Neural cell (in vitro differentiated cells): ENCODE results near the gene CGB7. TPM values are rescaled to one million over a fixed set of nuclear protein-coding genes. Genes with fewer than 3 reads are reported as not detected.

Experiments used
- H2AFZ ChIP-seq: fragments of 200-600, 300-800 bp; sonication (generic), shearing (Covaris generic); 2 replicates; pipeline ENCODE4 v1.6.0; 2014; ENCODE audit warnings: low read depth, mild to moderate bottlenecking, antibody characterized with exemption, low read length, moderate library complexity
- H3F3A ChIP-seq: fragments of 200-600 bp; shearing (Covaris generic); 2 replicates; pipeline ENCODE4 v1.6.1; 2016; ENCODE audit warnings: mild to moderate bottlenecking, moderate library complexity, mixed read lengths, antibody characterized with exemption, low read length; ENCODE audit not compliant: insufficient read depth, poor library complexity, severe bottlenecking
- H3K27ac ChIP-seq: fragments of 200-600, 300-800 bp; sonication (generic), shearing (Covaris generic); 2 replicates; pipeline ENCODE4 v1.5.1; 2014; ENCODE audit warnings: mild to moderate bottlenecking, low read length, moderate library complexity
- H3K27me3 ChIP-seq: fragments of 300-800, 200-600 bp; sonication (generic), shearing (Covaris generic); 2 replicates; pipeline ENCODE4 v1.6.0; 2014; ENCODE audit warnings: mild to moderate bottlenecking, low read depth, low read length, moderate library complexity; ENCODE audit not compliant: insufficient read depth
- H3K36me3 ChIP-seq: fragments of 300-800, 200-600 bp; sonication (generic), shearing (Covaris generic); 2 replicates; pipeline ENCODE4 v1.5.1; 2014; ENCODE audit warnings: mild to moderate bottlenecking, antibody characterized with exemption, low read length, moderate library complexity; ENCODE audit not compliant: insufficient read depth
- H3K4me2 ChIP-seq: fragments of 300-800, 200-600 bp; sonication (generic), shearing (Covaris generic); 2 replicates; pipeline ENCODE4 v1.6.0; 2014; ENCODE audit warnings: mild to moderate bottlenecking, low read length
- H3K4me3 ChIP-seq: fragments of 300-800, 200-600 bp; sonication (generic), shearing (Covaris generic); 2 replicates; pipeline ENCODE4 v1.5.1; 2014; ENCODE audit warnings: mild to moderate bottlenecking, low read length, moderate library complexity
- H3K79me2 ChIP-seq: fragments of 200-600 bp; shearing (Covaris generic); replicated peaks from 2 replicates; pipeline ENCODE4 v1.6.0; 2014; ENCODE audit warnings: mild to moderate bottlenecking, low read length, moderate library complexity; ENCODE audit not compliant: insufficient read depth
- H3K9ac ChIP-seq: fragments of 300-800, 200-600 bp; sonication (generic), shearing (Covaris generic); 2 replicates; pipeline ENCODE4 v1.6.1; 2016; ENCODE audit warnings: mild to moderate bottlenecking, low read length, mixed read lengths
- H3K9me2 ChIP-seq: fragments of 200-600 bp; shearing (Covaris generic); 2 replicates; pipeline ENCODE4 v1.6.1; 2016; ENCODE audit warnings: mild to moderate bottlenecking, low read length, mixed read lengths; ENCODE audit not compliant: insufficient read depth
- H3K9me3 ChIP-seq: fragments of 200-600, 300-800 bp; sonication (generic), shearing (Covaris generic); 2 replicates; pipeline ENCODE4 v1.6.1; 2016; ENCODE audit warnings: mild to moderate bottlenecking, mixed run types, low read length, moderate library complexity, mixed read lengths
- H4K20me1 ChIP-seq: fragments of 200-600 bp; shearing (Covaris generic); 2 replicates; pipeline ENCODE4 v1.6.1; 2016; ENCODE audit warnings: mild to moderate bottlenecking, mixed run types; ENCODE audit not compliant: insufficient read depth
- CTCF ChIP-seq: fragments of 450-650 bp; IDR thresholded peaks from 2 replicates; pipeline ENCODE4 v1.5.1; 2014; ENCODE audit warnings: antibody characterized with exemption, mild to moderate bottlenecking, moderate library complexity; ENCODE audit not compliant: poor library complexity, severe bottlenecking
- EP300 ChIP-seq: fragments of 450-650 bp; conservative IDR thresholded peaks from 2 replicates; pipeline ENCODE4 v1.6.1; 2014; ENCODE audit warnings: antibody characterized with exemption, mild to moderate bottlenecking, moderate library complexity; ENCODE audit not compliant: poor library complexity, severe bottlenecking
- EZH2 ChIP-seq: fragments of 200-600, 300-800 bp; shearing (Covaris generic), sonication (generic); IDR thresholded peaks from 2 replicates; pipeline ENCODE4 v1.6.1; 2014; ENCODE audit warnings: antibody characterized with exemption, low read length, borderline replicate concordance, mild to moderate bottlenecking; ENCODE audit not compliant: insufficient read depth, poor library complexity, severe bottlenecking
- MXI1 ChIP-seq: fragments of 450-650 bp; conservative IDR thresholded peaks from 2 replicates; pipeline ENCODE4 v1.6.1; 2014; ENCODE audit warnings: antibody characterized with exemption, mild to moderate bottlenecking; ENCODE audit not compliant: poor library complexity, severe bottlenecking
- POLR2AphosphoS5 ChIP-seq: IDR thresholded peaks from 2 replicates; pipeline ENCODE4 v1.6.1; 2012
- RAD21 ChIP-seq: fragments of 450-650 bp; conservative IDR thresholded peaks from 2 replicates; pipeline ENCODE4 v1.6.1; 2014; ENCODE audit warnings: antibody characterized with exemption, mild to moderate bottlenecking, moderate library complexity
- REST ChIP-seq: IDR thresholded peaks from 2 replicates; pipeline ENCODE4 v1.6.1; 2012; ENCODE audit warnings: borderline replicate concordance
- SMC3 ChIP-seq: fragments of 450-650 bp; conservative IDR thresholded peaks from 2 replicates; pipeline ENCODE4 v1.6.1; 2014; ENCODE audit warnings: antibody characterized with exemption, mild to moderate bottlenecking, moderate library complexity; ENCODE audit not compliant: poor library complexity
- TAF1 ChIP-seq: IDR thresholded peaks from 2 replicates; pipeline ENCODE4 v1.6.1; 2012; ENCODE audit warnings: low read depth
- polyA plus RNA-seq: library from polyadenylated mRNA; depleted of rRNA; stranded (reverse); fragments of >200 nt; gene quantifications from 2 replicates; pipeline ENCODE4 v1.2.3, GENCODE V29; 2014

Gene CGB7
- polyA plus RNA-seq, 1 donor from 2014 or later = not detected

GRCh38 chr19:49061000-49061399 is 3.5 kb upstream of the CGB7 start:
- no peaks in the 10 kb centered on the region for H3K9me2 ChIP-seq
- no peak overlapping the region for H3K4me2 ChIP-seq
- peaks cover 38% of the 10 kb centered on the region for H3K27me3 ChIP-seq
- H4K20me1 ChIP-seq = no peaks in the 10 kb centered on the region
- no peaks in the 10 kb centered on the region for H3K36me3 ChIP-seq
- H3K79me2 ChIP-seq = no peaks in the 10 kb centered on the region
- no peaks in the 10 kb centered on the region for H3K9me3 ChIP-seq
- no peak overlapping the region for H3K4me3 ChIP-seq
- H3K27ac ChIP-seq = no peak overlapping the region
- TF ChIP-seq SMC3 (no peak), CTCF (no peak), REST (no peak), EZH2 (no peak), POLR2AphosphoS5 (no peak), EP300 (no peak), TAF1 (no peak), MXI1 (no peak), RAD21 (no peak)
- no peak overlapping the region for H2AFZ ChIP-seq
- no peak overlapping the region for H3K9ac ChIP-seq
- H3F3A ChIP-seq = no peaks in the 10 kb centered on the region

- no peak overlapping the region for H3K27ac ChIP-seq
- TF ChIP-seq EP300 = no peak
- no peak for TF ChIP-seq EZH2
- no peak for TF ChIP-seq CTCF
- TF ChIP-seq REST = no peak
- TF ChIP-seq SMC3 = no peak
- no peak for TF ChIP-seq RAD21
- no peak for TF ChIP-seq TAF1
- no peak for TF ChIP-seq MXI1
- no peak for TF ChIP-seq POLR2AphosphoS5
- no peaks in the 10 kb centered on the region for H3K79me2 ChIP-seq
- H3K36me3 ChIP-seq = no peaks in the 10 kb centered on the region
- no peaks in the 10 kb centered on the region for H3F3A ChIP-seq
- H3K4me3 ChIP-seq = no peak overlapping the region
- H3K4me2 ChIP-seq = no peak overlapping the region
- no peaks in the 10 kb centered on the region for H3K9me2 ChIP-seq
- no peaks in the 10 kb centered on the region for H4K20me1 ChIP-seq
- H3K9ac ChIP-seq = no peak overlapping the region
- no peak overlapping the region for H2AFZ ChIP-seq
- H3K9me3 ChIP-seq = no peaks in the 10 kb centered on the region
- H3K27me3 ChIP-seq = peaks cover 32% of the 10 kb centered on the region
Measured at GRCh38 chr19:49059053-49059452, 1.5 kb upstream of the CGB7 start.
